ENCODE results near the gene GREM2. TPM values are rescaled to one million over a fixed set of nuclear protein-coding genes. Genes with fewer than 3 reads are reported as not detected.

GREM2 gene
- total and polyA plus RNA-seq, 10 of the 15 experiments (the other 5 are each of a cell fraction or from before 2014, with no cell fraction given), result not detected

DNA sequence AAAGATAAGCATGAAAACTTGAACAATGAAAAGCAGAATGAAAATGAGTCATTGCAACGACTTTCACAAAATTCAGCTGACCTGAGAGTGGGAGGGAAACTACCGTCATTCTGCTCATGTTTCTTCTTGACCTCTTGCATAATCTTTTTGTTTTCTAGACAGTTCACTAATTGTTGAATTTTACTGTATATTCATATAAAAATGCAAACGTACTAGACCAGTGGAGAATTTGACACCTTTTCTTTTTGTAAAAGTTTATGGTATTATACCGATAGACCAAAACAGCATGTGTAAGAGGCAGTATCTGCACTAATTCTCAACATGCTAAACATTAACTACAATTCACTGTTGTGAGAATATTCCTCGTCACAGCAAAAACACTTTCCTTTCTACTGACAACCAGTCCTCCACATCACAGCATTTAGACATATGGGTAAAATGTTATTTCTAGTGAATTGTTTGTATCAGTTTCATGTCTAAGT lies 137.8 kb downstream of the GREM2 start (continued):
- TF ChIP-seq SMC3 (IDR thresholded peaks at IDR 0.05; ENCODE audit: borderline replicate concordance, low read length) (no peak), BACH1 (IDR thresholded peaks at IDR 0.05; ENCODE audit: borderline replicate concordance) (no peak), RFX5 (IDR thresholded peaks at IDR 0.05; ENCODE audit: low read depth, low read length) (no peak), CEBPB (IDR thresholded peaks at IDR 0.05; ENCODE audit: borderline replicate concordance in 1 of 2, low read depth in 2 of 2, low read length in 2 of 2) (peak in 1 of 2 experiments; percentile 55; a peak in 1 of 4 replicates), HDGF (IDR thresholded peaks at IDR 0.05) (no peak), ZSCAN29 (IDR thresholded peaks at IDR 0.05) (no peak), STAT3 (IDR thresholded peaks at IDR 0.05; ENCODE audit: low read depth, low read length) (no peak), PAX8 (IDR thresholded peaks at IDR 0.05) (no peak), NFXL1 (IDR thresholded peaks at IDR 0.05; ENCODE audit: borderline replicate concordance) (no peak), NR2C1 (IDR thresholded peaks at IDR 0.05) (no peak), NFYA (IDR thresholded peaks at IDR 0.05; ENCODE audit: borderline replicate concordance, low read depth, low read length) (no peak), IRF5 (IDR thresholded peaks at IDR 0.05; ENCODE audit: borderline replicate concordance) (no peak), MYB (IDR thresholded peaks at IDR 0.05; ENCODE audit: borderline replicate concordance, low read depth, low read length) (no peak), TARDBP (IDR thresholded peaks at IDR 0.05; ENCODE audit: borderline replicate concordance) (no peak), PKNOX1 (IDR thresholded peaks at IDR 0.05) (no peak), KAT2A (conservative IDR thresholded peaks at IDR 0.05; ENCODE audit: control insufficient read depth, low read depth, low read length) (no peak), E4F1 (IDR thresholded peaks at IDR 0.05; ENCODE audit: borderline replicate concordance, partially characterized antibody) (no peak), TBL1XR1 (IDR thresholded peaks at IDR 0.05; ENCODE audit: low read depth, low read length) (no peak), BRCA1 (IDR thresholded peaks at IDR 0.05; ENCODE audit: low read depth, low read length) (no peak), HCFC1 (IDR thresholded peaks at IDR 0.05; ENCODE audit: low read length) (no peak), GATAD2B (conservative IDR thresholded peaks at IDR 0.05; ENCODE audit: low read depth) (no peak), SMAD1 (IDR thresholded peaks at IDR 0.05; ENCODE audit: low read depth, partially characterized antibody) (peak; percentile 35)
- TF ChIP-seq, protein P1, sequence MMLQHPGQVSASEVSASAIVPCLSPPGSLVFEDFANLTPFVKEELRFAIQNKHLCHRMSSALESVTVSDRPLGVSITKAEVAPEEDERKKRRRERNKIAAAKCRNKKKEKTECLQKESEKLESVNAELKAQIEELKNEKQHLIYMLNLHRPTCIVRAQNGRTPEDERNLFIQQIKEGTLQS (IDR thresholded peaks at IDR 0.05; ENCODE audit: borderline replicate concordance, extremely low read depth, low read depth, low read length), result no peak
- TF ChIP-seq, protein P2, sequence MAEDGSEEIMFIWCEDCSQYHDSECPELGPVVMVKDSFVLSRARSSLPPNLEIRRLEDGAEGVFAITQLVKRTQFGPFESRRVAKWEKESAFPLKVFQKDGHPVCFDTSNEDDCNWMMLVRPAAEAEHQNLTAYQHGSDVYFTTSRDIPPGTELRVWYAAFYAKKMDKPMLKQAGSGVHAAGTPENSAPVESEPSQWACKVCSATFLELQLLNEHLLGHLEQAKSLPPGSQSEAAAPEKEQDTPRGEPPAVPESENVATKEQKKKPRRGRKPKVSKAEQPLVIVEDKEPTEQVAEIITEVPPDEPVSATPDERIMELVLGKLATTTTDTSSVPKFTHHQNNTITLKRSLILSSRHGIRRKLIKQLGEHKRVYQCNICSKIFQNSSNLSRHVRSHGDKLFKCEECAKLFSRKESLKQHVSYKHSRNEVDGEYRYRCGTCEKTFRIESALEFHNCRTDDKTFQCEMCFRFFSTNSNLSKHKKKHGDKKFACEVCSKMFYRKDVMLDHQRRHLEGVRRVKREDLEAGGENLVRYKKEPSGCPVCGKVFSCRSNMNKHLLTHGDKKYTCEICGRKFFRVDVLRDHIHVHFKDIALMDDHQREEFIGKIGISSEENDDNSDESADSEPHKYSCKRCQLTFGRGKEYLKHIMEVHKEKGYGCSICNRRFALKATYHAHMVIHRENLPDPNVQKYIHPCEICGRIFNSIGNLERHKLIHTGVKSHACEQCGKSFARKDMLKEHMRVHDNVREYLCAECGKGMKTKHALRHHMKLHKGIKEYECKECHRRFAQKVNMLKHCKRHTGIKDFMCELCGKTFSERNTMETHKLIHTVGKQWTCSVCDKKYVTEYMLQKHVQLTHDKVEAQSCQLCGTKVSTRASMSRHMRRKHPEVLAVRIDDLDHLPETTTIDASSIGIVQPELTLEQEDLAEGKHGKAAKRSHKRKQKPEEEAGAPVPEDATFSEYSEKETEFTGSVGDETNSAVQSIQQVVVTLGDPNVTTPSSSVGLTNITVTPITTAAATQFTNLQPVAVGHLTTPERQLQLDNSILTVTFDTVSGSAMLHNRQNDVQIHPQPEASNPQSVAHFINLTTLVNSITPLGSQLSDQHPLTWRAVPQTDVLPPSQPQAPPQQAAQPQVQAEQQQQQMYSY (CRISPR knock-in tag; IDR thresholded peaks at IDR 0.05), result no peak

All from GM12878 (cell line).